Natural killer cell (primary cell): Measurements from ENCODE around the gene HMX1. TPM values are rescaled to one million over a fixed set of nuclear protein-coding genes. Genes with fewer than 3 reads are reported as not detected.

Experiments used
- ATAC-seq, 3 donors: fragments of 150-1000 bp in 2 of 3; fragments of 200-7000 bp in 1 of 3; cut with Tn5 transposase; 1 replicate in 1 of 3; 2 replicates in 2 of 3; pipeline ENCODE4 v1.10.0; 2021; ENCODE audit warnings: mild to moderate bottlenecking in 2 of 3, moderate library complexity in 2 of 3
- DNase-seq, 2 donors: peaks; one replicate each; pipeline versions ENCODE4 v3.0.0 to v3.0.0-alpha.2; 2013 to 2021; ENCODE audit warnings: mixed read lengths in 1 of 2
- H3K27ac ChIP-seq: one replicate; pipeline ENCODE4 v1.5.1; 2013; ENCODE audit warnings: mild to moderate bottlenecking, low read length
- H3K27me3 ChIP-seq: one replicate; pipeline ENCODE4 v1.6.1; 2013; ENCODE audit warnings: low read length; ENCODE audit not compliant: control insufficient read depth, insufficient read depth
- H3K36me3 ChIP-seq: one replicate; pipeline ENCODE4 v1.6.1; 2013; ENCODE audit warnings: low read length; ENCODE audit not compliant: control insufficient read depth, insufficient read depth
- H3K4me1 ChIP-seq: one replicate; pipeline ENCODE4 v1.6.1; 2013; ENCODE audit warnings: low read length; ENCODE audit not compliant: control insufficient read depth, insufficient read depth
- H3K4me3 ChIP-seq: one replicate; pipeline ENCODE4 v1.5.1; 2013; ENCODE audit warnings: low read length
- H3K9me3 ChIP-seq: one replicate; pipeline ENCODE4 v1.6.1; 2013; ENCODE audit warnings: low read length; ENCODE audit not compliant: control insufficient read depth, insufficient read depth
- H3K27ac Mint-ChIP-seq, 2 donors: one replicate each; pipeline ENCODE4 v1.8.0; 2022; ENCODE audit warnings: mild to moderate bottlenecking in 2 of 2, mixed read lengths in 2 of 2, moderate library complexity in 1 of 2
- H3K27me3 Mint-ChIP-seq, 2 donors: one replicate each; pipeline ENCODE4 v1.8.0; 2022; ENCODE audit warnings: low read depth in 2 of 2, mixed read lengths in 2 of 2
- H3K36me3 Mint-ChIP-seq: one replicate; pipeline ENCODE4 v1.8.0; 2022; ENCODE audit warnings: mixed read lengths
- H3K4me1 Mint-ChIP-seq, 2 donors: one replicate each; pipeline ENCODE4 v1.8.0; 2022; ENCODE audit warnings: mixed read lengths in 2 of 2
- H3K4me3 Mint-ChIP-seq: one replicate; pipeline ENCODE4 v1.8.0; 2022; ENCODE audit warnings: mild to moderate bottlenecking, moderate library complexity, mixed read lengths
- H3K9me3 Mint-ChIP-seq, 2 donors: one replicate each; pipeline ENCODE4 v1.8.0; 2022; ENCODE audit warnings: mixed read lengths in 2 of 2
- CTCF ChIP-seq: fragments of 200-600 bp; IDR thresholded peaks from one replicate; pipeline ENCODE4 v1.8.0; 2022; ENCODE audit warnings: antibody characterized with exemption
- WGBS: methylation state at CpG from one replicate; pipeline ENCODE4 v1.1.7; 2013; ENCODE audit warnings: missing lambda C conversion rate; ENCODE audit not compliant: insufficient coverage; 5-methylcytosine and 5-hydroxymethylcytosine counted together
- intact Hi-C: fragments of 100-400 bp; cut with micrococcal nuclease; formaldehyde crosslinking; loops from one replicate; pipeline ENCODE4 v1.14.2; 2022
- total RNA-seq, 4 donors: library from RNA; stranded (reverse); fragments of 120-200 nt in 1 of 4; gene quantifications; one replicate each; pipeline versions ENCODE4 v1.2.3 to v1.2.4, GENCODE V29; 2013 to 2022

HMX1 gene
- total RNA-seq, 3 donors from 2014 or later (not counting 1 experiment from before 2014, with no cell fraction given): not detected

DNA sequence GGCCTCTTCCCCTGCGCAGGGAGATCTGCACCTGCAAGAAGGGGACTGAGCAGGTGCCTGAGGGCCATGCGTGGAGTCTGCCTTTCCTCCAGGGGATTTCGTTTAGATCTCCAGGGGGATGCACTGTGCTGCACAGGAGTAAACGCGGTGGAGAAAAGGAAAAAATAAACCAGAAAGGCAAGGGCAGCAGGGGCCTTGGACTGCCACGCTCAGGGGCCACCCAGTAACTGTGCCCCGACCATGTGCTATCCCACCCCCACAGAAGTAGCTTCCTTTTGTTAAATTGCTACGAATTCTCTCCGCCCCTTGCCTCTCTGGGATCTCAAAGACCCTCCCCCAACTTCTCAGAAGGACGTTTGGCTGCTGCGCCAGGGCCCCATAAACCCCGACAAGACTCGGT, 17.2 kb upstream of the HMX1 start:
- H3K9me3 ChIP-seq: no peaks in the 10 kb centered on the region
- 12% methylated on average over 13 of the region's 13 CpGs for WGBS
- H3K27ac ChIP-seq: no peak overlapping the region
- no peaks in the 10 kb centered on the region for H3K9me3 Mint-ChIP-seq
- intact Hi-C loops: no loop called here
- H3K4me3 Mint-ChIP-seq: no peak overlapping the region
- H3K27me3 ChIP-seq: peaks cover 10% of the 10 kb centered on the region
- H3K36me3 ChIP-seq: no peaks in the 10 kb centered on the region
- no peaks in the 10 kb centered on the region for H3K4me1 ChIP-seq
- no peaks in the 10 kb centered on the region for H3K4me1 Mint-ChIP-seq
- no peaks in the 10 kb centered on the region for H3K36me3 Mint-ChIP-seq
- H3K4me3 ChIP-seq: no peak overlapping the region
- H3K27me3 Mint-ChIP-seq: peaks cover 23 to 24% of the 10 kb centered on the region in 2 donors
- ATAC-seq (no peak), DNase-seq (no peak)
- TF ChIP-seq CTCF: no peak
- no peak overlapping the region for H3K27ac Mint-ChIP-seq

DNA sequence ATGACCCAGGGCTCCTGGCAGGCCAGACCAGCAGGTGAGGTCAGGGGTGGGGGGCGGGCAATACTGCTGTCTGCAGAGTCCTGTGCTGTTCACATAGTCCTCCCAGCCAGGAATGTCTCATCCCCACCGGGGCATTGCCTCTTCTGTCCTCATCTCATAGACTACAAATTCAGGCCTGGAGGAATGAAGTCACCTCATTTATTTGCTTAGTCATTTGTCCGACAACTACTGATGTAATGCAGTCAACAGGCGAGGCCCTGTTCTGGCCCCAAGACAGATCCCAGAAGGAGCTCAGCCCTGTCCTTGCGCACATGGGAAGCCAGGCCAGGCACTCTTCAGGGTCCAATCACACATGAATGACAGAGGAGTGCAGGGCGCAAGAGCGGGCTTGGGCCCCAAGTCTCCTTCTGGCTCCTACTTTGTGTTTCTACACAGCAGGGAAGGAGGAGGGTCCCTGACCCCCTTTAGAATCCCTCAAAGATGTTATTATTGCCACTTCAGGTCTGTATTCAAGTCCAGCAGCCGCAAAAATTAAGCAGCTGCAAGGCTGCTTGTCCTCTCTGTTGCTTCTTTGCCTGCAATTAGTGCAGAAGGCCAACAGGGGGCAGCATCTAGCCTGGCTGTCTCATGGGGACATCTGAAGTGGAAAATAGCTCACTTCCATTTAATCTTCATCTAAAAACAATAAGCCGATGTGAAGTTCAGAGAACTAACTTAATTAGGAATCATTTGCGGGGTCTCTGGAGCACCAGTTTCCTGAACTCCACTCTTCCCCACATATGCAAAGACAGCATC, 15.2 kb upstream of the HMX1 start:
- TF ChIP-seq CTCF: no peak
- Histone ChIP-seq H3K9me3 (no peaks in the 10 kb centered on the region), H3K27ac (no peak overlapping the region), H3K4me3 (no peak overlapping the region), H3K4me1 (no peaks in the 10 kb centered on the region), H3K27me3 (peaks cover 6% of the 10 kb centered on the region), H3K36me3 (no peaks in the 10 kb centered on the region)
- Mint-ChIP-seq H3K27ac (no peak overlapping the region), H3K4me1 (no peaks in the 10 kb centered on the region), H3K27me3 (peaks cover 22 to 23% of the 10 kb centered on the region in 2 donors), H3K36me3 (no peaks in the 10 kb centered on the region), H3K4me3 (no peak overlapping the region), H3K9me3 (no peaks in the 10 kb centered on the region)
- DNase-seq (no peak), ATAC-seq (no peak)
- intact Hi-C loops: no loop called here
- WGBS: 87% methylated on average over 10 of the region's 10 CpGs

GRCh38 chr4:8882239-8882638, 10.6 kb upstream of the HMX1 start:
- no peak for TF ChIP-seq CTCF
- Histone ChIP-seq H3K27me3 (peaks cover 3% of the 10 kb centered on the region), H3K27ac (no peak overlapping the region), H3K9me3 (no peaks in the 10 kb centered on the region), H3K4me3 (no peak overlapping the region), H3K36me3 (no peaks in the 10 kb centered on the region), H3K4me1 (no peaks in the 10 kb centered on the region)
- DNase-seq: no peak
- WGBS: 37% methylated on average over 9 of the region's 14 CpGs
- Mint-ChIP-seq H3K4me3 (no peak overlapping the region), H3K4me1 (no peaks in the 10 kb centered on the region), H3K9me3 (no peaks in the 10 kb centered on the region), H3K36me3 (no peaks in the 10 kb centered on the region), H3K27ac (no peak overlapping the region), H3K27me3 (peaks cover 11 to 22% of the 10 kb centered on the region in 2 donors)
- intact Hi-C loops: no loop called here
- ATAC-seq: no peak

- H3K4me3 ChIP-seq: no peak overlapping the region
- H3K27me3 ChIP-seq: peaks cover 6% of the 10 kb centered on the region
- intact Hi-C loops: no loop called here
- H3K9me3 Mint-ChIP-seq: no peaks in the 10 kb centered on the region
- no peak for TF ChIP-seq CTCF
- H3K4me1 Mint-ChIP-seq: no peaks in the 10 kb centered on the region
- H3K27me3 Mint-ChIP-seq: peaks cover 24 to 33% of the 10 kb centered on the region in 2 donors
- no peak overlapping the region for H3K27ac Mint-ChIP-seq
- no peak overlapping the region for H3K4me3 Mint-ChIP-seq
- no peak for ATAC-seq
- H3K27ac ChIP-seq: no peak overlapping the region
- no peaks in the 10 kb centered on the region for H3K9me3 ChIP-seq
- DNase-seq: no peak
- no peaks in the 10 kb centered on the region for H3K36me3 ChIP-seq
- WGBS: 81% methylated on average over 9 of the region's 9 CpGs
- no peaks in the 10 kb centered on the region for H3K4me1 ChIP-seq
- no peaks in the 10 kb centered on the region for H3K36me3 Mint-ChIP-seq
These were observed 9.2 kb upstream of the HMX1 start for GRCh38 chr4:8880851-8881250.
